H9 (cell line): ENCODE results near the gene IL1RAPL1. TPM values are rescaled to one million over a fixed set of nuclear protein-coding genes. Genes with fewer than 3 reads are reported as not detected.

Experiments
- DNase-seq: peaks from one replicate; pipeline ENCODE4 v3.0.0-alpha.2; 2017
- H2AFZ ChIP-seq: one replicate; pipeline ENCODE4 v1.6.1; 2013; ENCODE audit warnings: mild to moderate bottlenecking, low read length, control low read depth, moderate library complexity
- H2AK5ac ChIP-seq: 2 replicates; pipeline ENCODE4 v1.6.1; 2013; ENCODE audit warnings: low read length, control low read depth, mixed read lengths; ENCODE audit not compliant: insufficient read length
- H2BK120ac ChIP-seq: one replicate; pipeline ENCODE4 v1.6.1; 2013; ENCODE audit warnings: low read depth, mild to moderate bottlenecking, low read length, control low read depth, inconsistent platforms; ENCODE audit not compliant: poor library complexity, severe bottlenecking
- H2BK12ac ChIP-seq: 2 replicates; pipeline ENCODE4 v1.6.1; 2013; ENCODE audit warnings: low read length, control low read depth, mixed read lengths, low read depth; ENCODE audit not compliant: insufficient read length
- H2BK15ac ChIP-seq: 2 replicates; pipeline ENCODE4 v1.6.1; 2013; ENCODE audit warnings: low read depth, low read length, control low read depth
- H2BK20ac ChIP-seq: one replicate; pipeline ENCODE4 v1.6.1; 2013; ENCODE audit warnings: low read depth, mild to moderate bottlenecking, low read length, control low read depth, inconsistent platforms; ENCODE audit not compliant: poor library complexity, severe bottlenecking
- H2BK5ac ChIP-seq: 2 replicates; pipeline ENCODE4 v1.6.1; 2013; ENCODE audit warnings: low read length, control low read depth, mixed read lengths; ENCODE audit not compliant: insufficient read length
- H3K14ac ChIP-seq: 2 replicates; pipeline ENCODE4 v1.6.1; 2013; ENCODE audit warnings: low read length, control low read depth; ENCODE audit not compliant: insufficient read depth
- H3K18ac ChIP-seq: 2 replicates; pipeline ENCODE4 v1.6.1; 2013; ENCODE audit warnings: low read depth, mild to moderate bottlenecking, mixed read lengths, low read length, control low read depth; ENCODE audit not compliant: insufficient read length
- H3K23ac ChIP-seq: 2 replicates; pipeline ENCODE4 v1.6.1; 2013; ENCODE audit warnings: low read length, control low read depth, mixed read lengths, low read depth; ENCODE audit not compliant: insufficient read length
- H3K23me2 ChIP-seq: 2 replicates; pipeline ENCODE4 v1.6.1; 2013; ENCODE audit warnings: low read depth, mild to moderate bottlenecking, mixed read lengths, low read length, control low read depth; ENCODE audit not compliant: insufficient read length, poor library complexity, severe bottlenecking
- H3K27ac ChIP-seq: 2 replicates; pipeline ENCODE4 v1.5.1; 2013; ENCODE audit warnings: low read length, control low read depth, mixed read lengths, low read depth; ENCODE audit not compliant: insufficient read length
- H3K27me3 ChIP-seq: 2 replicates; pipeline ENCODE4 v1.6.1; 2013; ENCODE audit warnings: low read length, control low read depth, inconsistent platforms; ENCODE audit not compliant: insufficient read depth
- H3K4ac ChIP-seq: 2 replicates; pipeline ENCODE4 v1.6.1; 2013; ENCODE audit warnings: low read depth, mild to moderate bottlenecking, control low read depth, inconsistent platforms, low read length, moderate library complexity
- H3K4me1 ChIP-seq: 2 replicates; pipeline ENCODE4 v1.6.1; 2013; ENCODE audit warnings: low read length, control low read depth, inconsistent platforms; ENCODE audit not compliant: insufficient read depth
- H3K4me2 ChIP-seq: 2 replicates; pipeline ENCODE4 v1.6.1; 2013; ENCODE audit warnings: low read length, control low read depth, mixed read lengths; ENCODE audit not compliant: insufficient read length, insufficient read depth
- H3K56ac ChIP-seq: 2 replicates; pipeline ENCODE4 v1.6.1; 2013; ENCODE audit warnings: low read depth, mild to moderate bottlenecking, mixed read lengths, low read length, control low read depth; ENCODE audit not compliant: insufficient read length
- H3K79me1 ChIP-seq: 2 replicates; pipeline ENCODE4 v1.6.1; 2013; ENCODE audit warnings: low read depth, mild to moderate bottlenecking, moderate library complexity, low read length, control low read depth, inconsistent platforms; ENCODE audit not compliant: insufficient read depth, poor library complexity, severe bottlenecking
- H3K79me2 ChIP-seq: 2 replicates; pipeline ENCODE4 v1.6.1; 2013; ENCODE audit warnings: low read length, control low read depth, inconsistent platforms; ENCODE audit not compliant: insufficient read depth
- H3K9ac ChIP-seq: 2 replicates; pipeline ENCODE4 v1.6.1; 2013; ENCODE audit warnings: low read length, control low read depth, mixed read lengths; ENCODE audit not compliant: insufficient read length; ENCODE audit errors: extremely low read depth
- H3K9me3 ChIP-seq: one replicate; pipeline ENCODE4 v1.6.1; 2013; ENCODE audit warnings: low read depth, low read length, inconsistent platforms; ENCODE audit not compliant: control insufficient read depth
- H3T11ph ChIP-seq: one replicate; pipeline ENCODE4 v1.6.1; 2013; ENCODE audit warnings: mild to moderate bottlenecking, low read length, control low read depth, inconsistent platforms
- H4K20me1 ChIP-seq: one replicate; pipeline ENCODE4 v1.6.1; 2013; ENCODE audit not compliant: control insufficient read depth, insufficient read length, insufficient read depth
- H4K5ac ChIP-seq: 2 replicates; pipeline ENCODE4 v1.6.1; 2013; ENCODE audit warnings: low read depth, mild to moderate bottlenecking, mixed read lengths, low read length, control low read depth; ENCODE audit not compliant: insufficient read length
- H4K8ac ChIP-seq: replicated peaks from 2 replicates; pipeline ENCODE4 v1.6.1; 2013; ENCODE audit warnings: low read length, control low read depth, mixed read lengths, low read depth; ENCODE audit not compliant: insufficient read length
- H4K91ac ChIP-seq: 2 replicates; pipeline ENCODE4 v1.6.1; 2013; ENCODE audit warnings: low read depth, mild to moderate bottlenecking, moderate library complexity, mixed read lengths, low read length, control low read depth; ENCODE audit not compliant: insufficient read length
- H3K27ac Mint-ChIP-seq, 3 experiments: 2 replicates in 2 of 3; 3 replicates in 1 of 3; pipeline ENCODE4 v1.8.0; 2020 to 2021; ENCODE audit warnings: mixed read lengths in 3 of 3, mild to moderate bottlenecking in 1 of 3, moderate library complexity in 1 of 3
- H3K27me3 Mint-ChIP-seq: 2 replicates; pipeline ENCODE4 v1.8.0; 2021; ENCODE audit warnings: low read depth, mild to moderate bottlenecking, moderate library complexity, mixed read lengths
- H3K36me3 Mint-ChIP-seq, 3 experiments: 2 replicates in 2 of 3; 3 replicates in 1 of 3; pipeline ENCODE4 v1.8.0; 2020 to 2021; ENCODE audit warnings: low read depth in 3 of 3, mixed read lengths in 3 of 3; ENCODE audit not compliant: insufficient read depth in 1 of 3
- H3K4me1 Mint-ChIP-seq, 2 experiments: 2 replicates each; pipeline ENCODE4 v1.8.0; 2020; ENCODE audit warnings: mixed read lengths in 2 of 2
- H3K4me3 Mint-ChIP-seq, 2 experiments: 2 replicates in 1 of 2; 3 replicates in 1 of 2; pipeline ENCODE4 v1.8.0; 2020 to 2021; ENCODE audit warnings: mild to moderate bottlenecking in 2 of 2, mixed read lengths in 2 of 2, moderate library complexity in 1 of 2
- H3K9me3 Mint-ChIP-seq, 2 experiments: 2 replicates in 1 of 2; 3 replicates in 1 of 2; pipeline ENCODE4 v1.8.0; 2020; ENCODE audit warnings: mild to moderate bottlenecking in 2 of 2, mixed read lengths in 2 of 2, moderate library complexity in 1 of 2
- CTCF ChIP-seq: fragments of 200-600 bp; sonication (generic); conservative IDR thresholded peaks from 3 replicates; pipeline ENCODE4 v1.8.0; 2021; ENCODE audit warnings: antibody characterized with exemption, mild to moderate bottlenecking
- total RNA-seq: library from RNA; stranded (reverse); gene quantifications from 2 replicates; pipeline ENCODE4 v1.2.1, GENCODE V29; 2021

Gene IL1RAPL1
- total RNA-seq, 1 experiment from 2014 or later = 0.31 TPM

GRCh38 chrX:28628120-28628519, 40.9 kb downstream of the IL1RAPL1 start:
- H4K91ac ChIP-seq = no peak overlapping the region
- no peak overlapping the region for H3T11ph ChIP-seq
- peaks cover 30 to 45% of the 10 kb centered on the region in 2 experiments for H3K4me1 Mint-ChIP-seq
- no peak overlapping the region for H3K56ac ChIP-seq
- H3K9me3 ChIP-seq = no peaks in the 10 kb centered on the region
- no peak overlapping the region for H3K4me2 ChIP-seq
- H3K18ac ChIP-seq = no peak overlapping the region
- no peaks in the 10 kb centered on the region for H3K79me2 ChIP-seq
- H3K9ac ChIP-seq = no peak overlapping the region
- H3K4ac ChIP-seq = no peak overlapping the region
- H3K27me3 Mint-ChIP-seq = peaks cover 79% of the 10 kb centered on the region
- H3K27ac Mint-ChIP-seq = no peak overlapping the region
- no peaks in the 10 kb centered on the region for H3K23me2 ChIP-seq
- no peak overlapping the region for H3K14ac ChIP-seq
- no peak overlapping the region for H2AK5ac ChIP-seq
- no peak overlapping the region for H2BK5ac ChIP-seq
- no peak for DNase-seq
- TF ChIP-seq CTCF = no peak
- no peak overlapping the region for H2BK15ac ChIP-seq
- H4K5ac ChIP-seq = no peak overlapping the region
- H2BK20ac ChIP-seq = no peak overlapping the region
- no peak overlapping the region for H3K23ac ChIP-seq
- H3K36me3 Mint-ChIP-seq = no peaks in the 10 kb centered on the region; a peak in 1 of 7 replicates
- H2BK12ac ChIP-seq = no peak overlapping the region
- peaks cover 6 to 44% of the 10 kb centered on the region in 2 experiments; a peak in 4 of 5 replicates for H3K9me3 Mint-ChIP-seq
- H2AFZ ChIP-seq = no peak overlapping the region
- H3K27me3 ChIP-seq = peaks cover 16% of the 10 kb centered on the region; the same call in 1 of the 2 replicates
- H3K27ac ChIP-seq = no peak overlapping the region
- H4K8ac ChIP-seq = no peak overlapping the region
- H3K79me1 ChIP-seq = no peaks in the 10 kb centered on the region
- no peaks in the 10 kb centered on the region for H3K4me1 ChIP-seq
- no peak overlapping the region for H2BK120ac ChIP-seq
- H4K20me1 ChIP-seq = no peaks in the 10 kb centered on the region
- H3K4me3 Mint-ChIP-seq = no peak overlapping the region
